ENCODE results near the gene IER5.
A peak's percentile ranks its signal among the peaks of the same experiment; 100 is the strongest.

Gene IER5

DNA sequence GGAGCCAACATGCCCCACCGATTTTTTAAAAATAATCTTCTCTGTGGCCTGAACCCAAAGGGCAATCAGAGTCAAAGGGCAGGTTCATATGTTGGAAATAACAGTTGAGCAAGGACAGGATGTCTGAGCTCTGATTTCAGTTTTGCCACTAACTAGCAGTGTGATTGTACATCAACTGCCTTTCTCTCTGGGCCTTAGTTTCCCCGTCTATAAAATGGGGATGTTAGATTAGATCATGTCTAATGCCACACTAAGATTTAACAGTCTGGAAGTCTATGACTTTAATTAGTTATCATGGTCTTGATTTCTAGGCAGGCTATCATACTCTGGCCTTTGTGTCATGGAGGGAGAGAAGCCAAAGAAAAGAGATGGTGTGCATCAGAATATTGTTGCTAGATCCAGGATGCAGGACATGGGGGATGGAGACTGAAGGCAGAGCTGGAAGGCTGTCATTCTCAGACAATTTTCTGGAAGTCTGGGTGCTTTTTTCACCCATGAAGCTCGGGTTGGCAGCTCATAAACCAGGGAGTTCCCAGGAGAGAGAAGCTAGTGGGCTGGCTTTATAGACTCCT lies 28.4 kb downstream of the IER5 start:
- DNase-seq, result no peak

DNA sequence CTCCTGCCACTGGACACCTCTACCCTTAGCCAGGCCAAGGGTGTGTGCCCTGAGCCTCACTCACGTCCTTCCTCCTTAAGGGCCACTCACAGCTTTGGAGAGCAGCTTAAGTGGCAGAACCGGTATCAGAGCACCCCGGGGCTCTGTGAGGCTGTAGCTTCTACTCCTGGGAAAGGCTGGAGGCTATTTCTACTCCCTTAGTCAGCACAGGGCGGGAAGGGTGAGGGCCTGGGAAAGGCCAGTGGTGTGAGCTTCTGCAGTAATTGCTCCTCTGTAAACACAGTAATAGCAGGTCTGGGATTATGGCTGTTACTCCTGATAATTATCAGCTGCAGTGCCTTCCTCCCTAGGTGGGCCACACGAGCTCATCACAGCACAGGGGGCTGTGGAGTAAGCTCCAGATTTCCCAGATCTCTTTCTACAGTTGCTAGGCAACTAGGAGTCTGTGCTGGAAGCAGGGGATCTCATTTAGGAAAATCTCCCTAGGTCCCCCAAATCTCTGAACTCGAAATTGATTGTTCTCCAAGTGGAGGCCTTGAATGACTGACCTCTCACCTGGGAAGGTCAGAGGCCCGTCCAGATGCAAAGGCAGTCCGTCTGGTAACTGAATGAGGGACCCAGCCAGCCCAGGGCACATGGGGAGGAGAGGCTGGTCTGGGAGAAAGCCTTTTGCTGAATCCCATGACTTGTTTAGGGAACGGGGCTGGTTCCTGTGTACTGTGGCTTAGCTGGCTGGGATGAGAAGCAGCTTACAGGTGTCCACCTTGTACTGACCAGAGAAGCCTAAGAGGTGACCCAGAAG lies 29.3 kb downstream of the IER5 start:
- DNase-seq, result no peak

DNA sequence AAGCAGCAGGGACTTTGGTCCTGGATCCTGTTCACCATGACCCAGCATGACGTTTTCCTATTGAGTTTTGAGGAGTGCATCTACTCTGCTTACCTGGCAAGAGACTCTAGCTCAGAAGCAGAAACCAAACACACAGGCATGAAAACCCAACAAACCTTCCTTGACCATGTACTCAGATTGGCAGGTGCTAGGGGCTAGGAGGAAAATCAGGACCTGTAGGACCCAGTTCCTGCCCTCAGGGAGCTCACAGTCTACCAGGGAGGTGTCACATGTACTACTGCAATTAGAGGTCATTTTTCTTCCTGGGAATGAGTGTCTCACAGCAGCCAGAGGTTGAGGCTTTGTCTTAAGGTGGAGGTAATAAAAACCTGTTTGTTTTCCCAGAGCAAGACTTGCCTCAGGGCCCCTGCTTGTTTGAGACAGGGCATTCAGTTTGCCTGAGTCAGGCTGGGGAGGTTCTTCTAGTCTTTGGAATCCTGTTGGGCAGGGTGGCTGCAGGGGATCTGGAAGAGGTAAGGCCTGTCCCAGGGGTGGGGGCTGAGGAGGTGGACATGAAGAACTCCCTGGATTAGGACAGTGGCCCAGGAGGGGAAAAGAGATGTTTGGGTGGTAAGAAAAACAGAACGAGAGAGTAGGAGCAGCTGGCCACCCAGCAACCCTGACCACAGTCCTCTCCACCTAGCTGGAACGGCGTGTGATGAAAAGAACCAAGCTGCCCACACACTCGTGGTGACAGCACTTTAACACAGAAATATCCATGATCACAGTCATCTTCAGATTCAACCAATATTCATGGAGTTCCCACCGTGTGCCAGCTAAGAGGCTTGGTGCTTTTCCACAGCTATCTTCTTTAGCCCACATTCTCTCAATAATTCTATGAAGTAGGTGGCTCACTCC lies 30.8 kb downstream of the IER5 start:
- no peak for DNase-seq

DNA sequence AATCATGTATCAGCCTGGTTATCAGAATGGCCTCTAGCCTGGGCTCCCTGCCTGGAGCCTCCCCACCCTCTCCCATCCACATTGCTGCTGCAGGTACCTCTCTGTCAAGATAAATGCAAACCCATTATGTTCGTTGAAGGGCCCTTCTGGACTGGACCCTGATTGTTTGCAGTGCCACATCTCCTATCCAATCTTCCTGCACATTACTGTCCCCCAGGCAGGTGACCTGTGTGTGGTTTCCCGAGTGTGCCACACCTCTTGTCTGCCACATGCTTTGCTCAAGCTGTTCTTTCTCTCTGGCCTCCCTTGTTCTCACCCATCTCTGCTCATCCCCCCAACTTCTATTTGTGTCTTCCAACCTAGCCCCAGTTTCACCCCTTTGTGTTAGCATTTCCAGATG lies 32.4 kb downstream of the IER5 start:
- no peak for DNase-seq

- DNase-seq, result no peak
Observed at GRCh38 chr1:181121498-181121897, 33.0 kb downstream of the IER5 start.

GRCh38 chr1:181122222-181122621 lies 33.7 kb downstream of the IER5 start:
- no peak for DNase-seq

DNA sequence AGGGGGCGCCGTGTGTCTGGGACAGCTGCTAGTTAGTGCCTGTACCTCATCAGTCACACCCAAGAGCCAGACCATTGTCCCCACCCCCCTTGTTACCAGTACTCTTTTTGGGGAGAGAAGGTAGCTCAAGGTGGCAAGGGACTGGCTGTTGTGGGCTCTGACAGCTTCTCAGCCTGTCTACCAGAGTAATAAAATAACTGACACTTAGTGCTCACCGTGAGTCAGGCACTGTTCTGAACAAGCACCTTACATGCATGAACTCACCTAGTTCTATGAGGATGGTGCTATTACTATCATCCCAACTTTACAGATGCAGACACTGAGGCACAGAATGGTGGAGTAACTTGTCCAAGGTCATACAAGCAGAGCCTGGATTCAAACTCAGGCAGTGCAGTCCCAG lies 34.7 kb downstream of the IER5 start:
- DNase-seq, result no peak

DNA sequence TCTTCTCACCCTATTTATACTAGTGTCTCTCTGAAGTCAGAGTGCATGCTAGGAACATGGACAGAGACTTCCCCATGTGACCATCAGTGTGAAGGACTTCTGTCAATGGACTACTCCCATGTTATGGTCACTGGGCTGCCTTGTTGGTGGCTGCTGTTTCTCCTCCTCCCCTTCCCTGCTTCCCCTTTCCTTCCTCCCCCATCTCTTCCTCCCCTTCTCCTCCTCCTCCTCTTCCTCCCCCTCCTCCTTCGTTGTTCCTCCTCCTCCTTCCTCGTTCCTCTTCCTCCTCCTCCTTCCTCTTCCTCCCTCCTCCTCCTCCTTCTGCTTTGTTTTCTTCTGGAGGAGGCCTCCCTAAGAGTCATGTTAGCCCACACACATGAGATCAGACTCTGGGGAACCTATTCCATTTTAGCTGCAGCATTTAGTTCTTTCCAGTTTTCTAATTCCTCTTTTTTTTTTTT lies 35.8 kb downstream of the IER5 start:
- DNase-seq, result no peak

- no peak for DNase-seq
Observed at GRCh38 chr1:181126289-181126688, 37.8 kb downstream of the IER5 start.

- no peak for DNase-seq
Observed at GRCh38 chr1:181126871-181127587, 38.5 kb downstream of the IER5 start.

GRCh38 chr1:181127898-181128453 lies 39.5 kb downstream of the IER5 start:
- peak; percentile 48 for DNase-seq

GRCh38 chr1:181128592-181129497 lies 40.3 kb downstream of the IER5 start:
- no peak for DNase-seq

DNA sequence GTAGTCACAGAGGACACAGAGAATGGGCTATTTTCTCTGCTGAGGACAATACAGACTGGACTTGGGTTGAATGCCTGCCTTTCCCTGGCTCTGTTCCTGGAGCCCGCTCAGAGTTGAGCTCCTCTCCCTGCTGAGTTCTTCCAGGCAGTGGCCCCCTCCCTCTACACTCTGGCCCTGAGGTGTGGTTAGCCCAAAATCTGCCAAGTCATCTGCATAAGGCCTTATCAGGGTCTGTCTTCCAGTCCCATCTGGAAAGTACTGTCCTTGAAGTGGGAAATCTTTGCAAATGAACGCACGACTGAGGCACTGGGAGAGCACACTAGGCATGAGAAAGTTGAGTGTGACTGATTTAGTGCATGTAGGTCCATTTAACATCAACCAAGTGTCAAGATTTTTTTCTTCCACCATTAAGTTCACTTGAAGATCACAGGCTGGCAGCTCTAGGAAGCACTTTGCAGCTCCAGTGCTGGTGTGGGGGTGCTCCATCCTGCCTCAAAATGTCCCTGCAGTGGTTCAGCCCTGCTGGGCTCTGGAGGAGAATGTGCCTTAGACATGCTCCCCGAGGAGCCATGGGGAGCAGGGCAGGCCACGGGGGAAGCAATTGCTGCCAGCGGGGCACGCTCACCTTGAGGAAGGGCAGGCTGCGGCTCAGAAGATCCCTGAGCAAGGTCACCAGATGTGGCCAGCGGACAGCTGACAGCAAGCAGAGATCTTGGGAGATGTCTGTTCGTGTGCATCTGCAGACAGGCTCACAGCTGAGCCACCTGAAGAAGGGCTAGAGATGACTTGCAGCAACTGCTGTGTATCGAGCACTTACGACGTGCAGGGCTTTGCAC lies 41.5 kb downstream of the IER5 start:
- DNase-seq, result no peak

- DNase-seq, result no peak
Observed at GRCh38 chr1:181131255-181131941, 42.9 kb downstream of the IER5 start.

GRCh38 chr1:181133441-181133951 lies 45.0 kb downstream of the IER5 start:
- DNase-seq, result no peak

- DNase-seq, result no peak
Observed at GRCh38 chr1:181133969-181134418, 45.5 kb downstream of the IER5 start.

DNA sequence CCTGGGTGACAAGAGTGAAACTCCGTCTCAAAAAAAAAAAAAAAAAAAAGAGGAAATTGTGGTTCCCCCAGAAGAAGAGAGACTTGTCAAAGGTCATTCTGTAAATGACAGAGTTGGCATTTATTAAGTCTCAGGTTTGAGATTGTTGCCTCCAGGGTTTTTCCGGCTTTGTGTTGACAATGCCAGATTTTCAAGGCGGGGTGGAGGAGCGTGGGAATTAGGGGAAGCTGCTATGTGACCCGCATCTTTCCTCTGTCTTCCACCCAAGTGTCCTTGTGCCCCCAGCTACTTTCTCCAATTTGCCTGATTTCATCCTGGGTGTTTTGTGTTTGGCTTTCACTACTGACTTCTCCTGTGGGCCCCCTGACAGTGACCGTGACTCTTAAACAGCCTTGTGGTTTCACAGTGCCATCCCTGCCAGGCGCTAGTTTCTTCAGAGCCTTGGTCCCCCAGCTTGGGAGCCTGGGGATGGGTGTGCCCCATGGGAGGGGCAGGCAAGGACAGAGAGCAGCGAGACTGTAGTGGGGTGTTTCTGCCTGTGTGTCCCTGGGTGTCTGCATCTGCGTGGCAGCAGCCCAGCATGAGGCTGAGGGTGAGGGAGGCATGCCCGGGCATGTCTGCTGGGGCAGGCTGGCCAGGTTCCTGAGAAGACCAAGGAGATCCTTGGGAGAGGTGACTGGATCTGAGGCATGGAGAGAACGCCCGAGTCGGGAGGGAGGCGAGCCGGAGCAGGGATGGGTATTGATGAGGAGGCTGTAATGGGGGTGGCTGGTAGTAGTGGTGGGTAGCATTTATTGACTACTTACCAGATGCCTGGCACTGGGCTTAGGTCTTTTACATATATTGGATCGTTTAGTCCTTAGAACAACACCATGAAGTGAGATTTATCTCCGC lies 46.3 kb downstream of the IER5 start:
- peak; percentile 50 for DNase-seq

- DNase-seq, result no peak
Observed at GRCh38 chr1:181135437-181135731, 46.9 kb downstream of the IER5 start.

Measured in activated CD4-positive, alpha-beta T cell treated with anti-CD3 and anti-CD28 coated beads, Interleukin-2, amount 50 U/mL, for 16 hours (primary cell).